Esophagus squamous epithelium (tissue), 5 donors: ENCODE measurements around the gene SPATA17. TPM values are rescaled to one million over a fixed set of nuclear protein-coding genes. Genes with fewer than 3 reads are reported as not detected.

Experiments used
- DNase-seq: peaks from one replicate; lab custom pipeline; 2025; lab: John Stamatoyannopoulos, UW
- H3K27ac ChIP-seq, 4 donors: fragments of 200-600 bp; sonication (generic); one replicate each; pipeline ENCODE4 v1.5.1; 2016 to 2019; ENCODE audit warnings: mild to moderate bottlenecking in 1 of 4
- H3K27me3 ChIP-seq, 4 donors: fragments of 200-600 bp; sonication (generic); 1 replicate in 3 of 4; 2 replicates in 1 of 4; pipeline versions ENCODE4 v1.5.1 to v1.6.0; 2017 to 2021; ENCODE audit warnings: antibody characterized with exemption in 1 of 4
- H3K36me3 ChIP-seq, 3 donors: fragments of 200-600 bp; sonication (generic); one replicate each; pipeline ENCODE4 v1.5.1; 2016 to 2019
- H3K4me1 ChIP-seq, 3 donors: fragments of 200-600 bp; sonication (generic); one replicate each; pipeline ENCODE4 v1.5.1; 2017 to 2019
- H3K4me3 ChIP-seq, 4 donors: fragments of 200-600 bp; sonication (generic); 1 replicate in 3 of 4; 2 replicates in 1 of 4; pipeline ENCODE4 v1.5.1; 2016 to 2019; ENCODE audit warnings: mild to moderate bottlenecking in 2 of 4, moderate library complexity in 1 of 4
- H3K9me3 ChIP-seq, 3 donors: fragments of 200-600 bp; sonication (generic); one replicate each; pipeline ENCODE4 v1.5.1; 2016 to 2019
- POLR2A ChIP-seq, 4 donors: fragments of 450-650 bp; IDR thresholded peaks; one replicate each; pipeline ENCODE4 v1.6.1; 2017; ENCODE audit warnings: antibody characterized with exemption in 4 of 4, mild to moderate bottlenecking in 4 of 4, moderate library complexity in 3 of 4
- WGBS, 2 donors: methylation state at CpG; one replicate each; pipeline ENCODE4 v1.1.5; 2018; 5-methylcytosine and 5-hydroxymethylcytosine counted together
- intact Hi-C: fragments of 100-400 bp; cut with DNase I; formaldehyde crosslinking; loops from one replicate; pipeline ENCODE4 v1.15.0; 2022
- small RNA-seq, 4 donors: library from RNA; depleted of rRNA; stranded (forward); fragments of <200 nt; gene quantifications; one replicate each; pipeline ENCODE3, GENCODE V24; 2016
- total RNA-seq, 4 donors: library from RNA; depleted of rRNA; stranded (reverse); fragments of >200 nt; gene quantifications; one replicate each; pipeline ENCODE4 v1.1.0, GENCODE V29; 2016
- TF ChIP-seq, protein P1 (sequence below), 6 experiments: fragments of 450-650 bp in 4 of 6; fragments of 200-600 bp in 2 of 6; sonication (generic) in 2 of 6; IDR thresholded peaks; one replicate each; pipeline ENCODE4 v1.5.1; 2016 to 2019; ENCODE audit warnings: antibody characterized with exemption in 6 of 6, mild to moderate bottlenecking in 4 of 6, moderate library complexity in 4 of 6
- donor health status: DM: yes; HTN: yes; CAD: no.

SPATA17 gene
- total RNA-seq, 4 donors from 2014 or later = 0.11 to 0.19 (median 0.13) TPM; not detected in 1

DNA sequence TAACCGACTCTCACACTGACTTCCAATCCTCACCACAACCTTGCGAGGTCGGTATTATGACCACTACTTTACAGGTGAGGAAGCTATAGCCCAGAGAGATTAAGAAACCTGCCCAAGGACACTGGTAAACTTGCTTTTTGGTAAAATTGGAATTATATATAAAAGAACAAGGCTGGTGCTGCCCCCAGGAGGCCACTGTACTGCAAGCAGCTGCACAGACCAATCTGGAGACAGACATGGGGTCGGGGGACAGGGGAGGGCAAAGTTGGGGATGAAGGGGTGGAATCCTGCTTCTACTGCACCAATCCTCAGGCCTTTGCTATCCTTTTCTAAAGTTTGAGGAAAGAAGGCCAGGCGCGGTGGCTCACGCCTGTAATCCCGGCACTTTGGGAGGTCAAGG lies 280.8 kb downstream of the SPATA17 start:
- no peaks in the 10 kb centered on the region for H3K36me3 ChIP-seq
- H3K4me1 ChIP-seq = no peaks in the 10 kb centered on the region
- TF ChIP-seq, protein P1, sequence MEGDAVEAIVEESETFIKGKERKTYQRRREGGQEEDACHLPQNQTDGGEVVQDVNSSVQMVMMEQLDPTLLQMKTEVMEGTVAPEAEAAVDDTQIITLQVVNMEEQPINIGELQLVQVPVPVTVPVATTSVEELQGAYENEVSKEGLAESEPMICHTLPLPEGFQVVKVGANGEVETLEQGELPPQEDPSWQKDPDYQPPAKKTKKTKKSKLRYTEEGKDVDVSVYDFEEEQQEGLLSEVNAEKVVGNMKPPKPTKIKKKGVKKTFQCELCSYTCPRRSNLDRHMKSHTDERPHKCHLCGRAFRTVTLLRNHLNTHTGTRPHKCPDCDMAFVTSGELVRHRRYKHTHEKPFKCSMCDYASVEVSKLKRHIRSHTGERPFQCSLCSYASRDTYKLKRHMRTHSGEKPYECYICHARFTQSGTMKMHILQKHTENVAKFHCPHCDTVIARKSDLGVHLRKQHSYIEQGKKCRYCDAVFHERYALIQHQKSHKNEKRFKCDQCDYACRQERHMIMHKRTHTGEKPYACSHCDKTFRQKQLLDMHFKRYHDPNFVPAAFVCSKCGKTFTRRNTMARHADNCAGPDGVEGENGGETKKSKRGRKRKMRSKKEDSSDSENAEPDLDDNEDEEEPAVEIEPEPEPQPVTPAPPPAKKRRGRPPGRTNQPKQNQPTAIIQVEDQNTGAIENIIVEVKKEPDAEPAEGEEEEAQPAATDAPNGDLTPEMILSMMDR (IDR thresholded peaks at IDR 0.05) = no peak
- no peak for TF ChIP-seq POLR2A (IDR thresholded peaks at IDR 0.05)
- intact Hi-C loops = no loop called here
- H3K27me3 ChIP-seq = no peaks in the 10 kb centered on the region
- H3K9me3 ChIP-seq = no peaks in the 10 kb centered on the region
- H3K27ac ChIP-seq = no peak overlapping the region
- H3K4me3 ChIP-seq = no peak overlapping the region
- no peak for DNase-seq
- 82 to 89% methylated on average over 7 to 8 of the region's 8 CpGs for WGBS, 2 donors

GRCh38 chr1:217917281-217917887 lies 286.2 kb downstream of the SPATA17 start:
- intact Hi-C loops = no loop called here
- no peaks in the 10 kb centered on the region for H3K36me3 ChIP-seq
- 62 to 68% methylated on average over 10 to 13 of the region's 13 CpGs for WGBS, 2 donors
- TF ChIP-seq, protein P1 (IDR thresholded peaks at IDR 0.05) = no peak
- TF ChIP-seq POLR2A (IDR thresholded peaks at IDR 0.05) = no peak
- H3K27me3 ChIP-seq = no peaks in the 10 kb centered on the region
- no peak overlapping the region for H3K27ac ChIP-seq
- DNase-seq = no peak
- no peaks in the 10 kb centered on the region for H3K9me3 ChIP-seq
- no peaks in the 10 kb centered on the region for H3K4me1 ChIP-seq
- H3K4me3 ChIP-seq = no peak overlapping the region

DNA sequence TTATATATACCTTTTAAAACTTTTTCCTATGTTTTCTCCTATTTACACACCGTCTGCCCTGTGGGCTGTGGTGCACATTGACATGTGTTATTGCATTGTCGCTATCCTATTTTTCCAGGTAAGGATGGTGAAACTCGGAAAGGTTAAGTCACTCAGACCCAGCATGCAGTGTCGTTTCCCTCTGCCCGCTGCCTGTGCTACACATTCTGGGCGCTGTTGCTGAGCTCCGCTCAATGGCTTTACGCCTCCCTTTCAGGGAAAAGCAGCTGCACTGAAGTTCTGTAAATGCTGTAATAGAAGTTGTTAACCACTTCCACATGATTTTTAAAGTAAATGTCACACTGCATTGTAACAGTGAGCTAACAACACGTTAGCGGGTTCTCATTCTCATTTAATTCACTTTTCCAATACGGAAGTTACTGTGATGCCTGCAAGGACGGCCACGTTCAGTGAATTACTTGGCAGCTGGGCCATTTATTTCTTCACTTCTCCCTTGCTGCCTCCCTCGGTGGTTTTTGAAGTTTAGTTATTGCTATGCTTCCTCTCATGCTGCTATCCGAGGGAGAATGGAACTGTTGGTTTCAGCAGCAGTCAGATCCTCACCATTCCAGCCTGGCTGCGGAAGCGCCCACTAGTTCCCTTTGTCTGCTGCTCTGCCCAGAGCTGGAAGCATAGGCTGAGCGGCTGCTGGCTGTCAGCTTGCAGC lies 288.7 kb downstream of the SPATA17 start:
- intact Hi-C loops = no loop called here
- Histone ChIP-seq H3K27ac (no peak overlapping the region), H3K9me3 (no peaks in the 10 kb centered on the region), H3K27me3 (peaks cover 0 to 7% (median 0%) of the 10 kb centered on the region in 4 donors), H3K4me3 (no peak overlapping the region), H3K36me3 (no peaks in the 10 kb centered on the region), H3K4me1 (no peaks in the 10 kb centered on the region)
- WGBS, 2 donors = 60% methylated on average over 18 of the region's 18 CpGs
- no peak for TF ChIP-seq POLR2A (IDR thresholded peaks at IDR 0.05)
- TF ChIP-seq, protein P1 (IDR thresholded peaks at IDR 0.05) = no peak
- DNase-seq = no peak

Small RNAs within 50 kb of the gene (small RNA-seq; reads per million reads assigned to genes)
- 0 reads per million in 4 donors for gene UBBP2

Other genes starting within 250 kb of the SPATA17 start
- 10 to 100 TPM in 2 of 4 donors, 1 to 10 TPM in 2; 6.1 to 16.6 (median 11.0) TPM for gene GPATCH2, start 254 bp upstream of the SPATA17 start, total RNA-seq